H1 (cell line): ENCODE results near the gene SND1. TPM values are rescaled to one million over a fixed set of nuclear protein-coding genes. Genes with fewer than 3 reads are reported as not detected.

ENCODE experiments used
- CTCF ChIA-PET: fragments of 300-600 bp; sonication (Branson Sonifier 250); formaldehyde crosslinking; loops from one replicate; lab custom pipeline; 2021; ENCODE audit not compliant: partially characterized antibody; lab: Charles Lee
- POLR2A ChIA-PET: fragments of 300-600 bp; sonication (Branson Sonifier 250); formaldehyde crosslinking; loops from one replicate; lab custom pipeline; 2021; ENCODE audit warnings: inconsistent platforms; ENCODE audit not compliant: partially characterized antibody; lab: Charles Lee
- DNase-seq, 2 experiments: peaks; one replicate each; pipeline versions ENCODE4 v3.0.0 to v3.0.0-alpha.2; 2010 to 2022; ENCODE audit warnings: low spot score in 2 of 2, low read depth in 1 of 2, mixed read lengths in 1 of 2
- FAIRE-seq: peaks from 2 replicates; lab custom pipeline; 2011; peaks lifted over from hg19 to GRCh38; lab: Jason Lieb, UNC
- H2AFZ ChIP-seq: 2 replicates; pipeline ENCODE4 v1.8.1; 2012; ENCODE audit warnings: low read length, inconsistent platforms
- H2AK5ac ChIP-seq: 2 replicates; pipeline ENCODE4 v1.6.1; 2013; ENCODE audit warnings: low read depth, low read length
- H2BK120ac ChIP-seq: replicated peaks from 2 replicates; pipeline ENCODE3; 2013; ENCODE audit warnings: low read depth, low read length, inconsistent platforms
- H2BK12ac ChIP-seq: 2 replicates; pipeline ENCODE4 v1.6.1; 2013; ENCODE audit warnings: low read depth, low read length
- H2BK15ac ChIP-seq: 2 replicates; pipeline ENCODE4 v1.6.1; 2013; ENCODE audit warnings: low read length
- H2BK20ac ChIP-seq: 2 replicates; pipeline ENCODE4 v1.6.1; 2013; ENCODE audit warnings: low read length
- H2BK5ac ChIP-seq: 2 replicates; pipeline ENCODE4 v1.6.1; 2013; ENCODE audit warnings: low read depth, low read length
- H3K14ac ChIP-seq: 2 replicates; pipeline ENCODE4 v1.6.1; 2013; ENCODE audit warnings: inconsistent platforms; ENCODE audit not compliant: insufficient read length
- H3K18ac ChIP-seq: 2 replicates; pipeline ENCODE4 v1.6.1; 2013; ENCODE audit warnings: low read length; ENCODE audit errors: extremely low read depth
- H3K23ac ChIP-seq: 2 replicates; pipeline ENCODE4 v1.6.1; 2013; ENCODE audit warnings: inconsistent platforms; ENCODE audit not compliant: insufficient read length
- H3K23me2 ChIP-seq: 2 replicates; pipeline ENCODE4 v1.6.1; 2013; ENCODE audit warnings: low read depth, low read length
- H3K27ac ChIP-seq: 2 replicates; pipeline ENCODE4 v1.6.1; 2011; ENCODE audit warnings: low read depth, low read length, inconsistent platforms
- H3K27me3 ChIP-seq, 4 experiments: replicated peaks in 1 of 4; 1 replicate in 1 of 4; 2 replicates in 3 of 4; pipeline versions ENCODE4 v1.6.1 to v1.8.1; 2011 to 2013; ENCODE audit warnings: low read length in 3 of 4, mild to moderate bottlenecking in 3 of 4, inconsistent platforms in 2 of 4, mixed read lengths in 2 of 4, moderate library complexity in 1 of 4; ENCODE audit not compliant: control insufficient read depth in 3 of 4, insufficient read depth in 3 of 4; ENCODE audit errors: extremely low read depth in 1 of 4
- H3K36me3 ChIP-seq, 4 experiments: 2 replicates each; pipeline versions ENCODE4 v1.6.1 to v1.8.1; 2011 to 2013; ENCODE audit warnings: mild to moderate bottlenecking in 4 of 4, low read length in 3 of 4, moderate library complexity in 2 of 4, control low read depth in 1 of 4, inconsistent platforms in 1 of 4; ENCODE audit not compliant: insufficient read depth in 4 of 4, control insufficient read depth in 2 of 4
- H3K4ac ChIP-seq: replicated peaks from 2 replicates; pipeline ENCODE3; 2013; ENCODE audit warnings: low read length, low read depth, mixed read lengths, inconsistent platforms; ENCODE audit not compliant: insufficient read length
- H3K4me1 ChIP-seq, 4 experiments: replicated peaks in 1 of 4; 1 replicate in 1 of 4; 2 replicates in 3 of 4; pipeline versions ENCODE4 v1.6.1 to v1.8.1; 2011 to 2013; ENCODE audit warnings: low read length in 3 of 4, inconsistent platforms in 2 of 4, mixed read lengths in 1 of 4; ENCODE audit not compliant: insufficient read depth in 4 of 4, control insufficient read depth in 3 of 4
- H3K4me2 ChIP-seq, 2 experiments: 2 replicates each; pipeline versions ENCODE4 v1.6.1 to v1.8.1; 2011 to 2013; ENCODE audit warnings: low read depth in 2 of 2, low read length in 2 of 2, control low read depth in 1 of 2, inconsistent platforms in 1 of 2, mild to moderate bottlenecking in 1 of 2; ENCODE audit not compliant: insufficient read depth in 1 of 2
- H3K4me3 ChIP-seq, 4 experiments: fragments of 200-600, 300-600 bp in 1 of 4; sonication (generic), shearing (Covaris generic), sonication (Bioruptor Twin) in 1 of 4; 2 replicates each; pipeline versions ENCODE4 v1.5.1 to v1.8.1; 2011 to 2016; ENCODE audit warnings: low read length in 4 of 4, low read depth in 3 of 4, control low read depth in 2 of 4, inconsistent platforms in 2 of 4, mild to moderate bottlenecking in 2 of 4, mixed read lengths in 1 of 4, moderate library complexity in 1 of 4; ENCODE audit not compliant: insufficient read depth in 2 of 4; ENCODE audit errors: extremely low read depth in 1 of 4
- H3K56ac ChIP-seq: replicated peaks from 2 replicates; pipeline ENCODE3; 2013; ENCODE audit warnings: low read depth, mild to moderate bottlenecking, mixed read lengths, low read length, inconsistent platforms; ENCODE audit not compliant: insufficient read length
- H3K79me1 ChIP-seq: 2 replicates; pipeline ENCODE4 v1.6.1; 2013; ENCODE audit warnings: low read depth, low read length, control low read depth
- H3K79me2 ChIP-seq, 2 experiments: 2 replicates each; pipeline versions ENCODE4 v1.6.1 to v1.8.1; 2012 to 2013; ENCODE audit warnings: low read length in 2 of 2, mild to moderate bottlenecking in 2 of 2, inconsistent platforms in 1 of 2; ENCODE audit not compliant: insufficient read depth in 2 of 2, control insufficient read depth in 1 of 2
- H3K9ac ChIP-seq, 4 experiments: replicated peaks in 1 of 4; 1 replicate in 1 of 4; 2 replicates in 3 of 4; pipeline versions ENCODE4 v1.6.1 to v1.8.1; 2011 to 2013; ENCODE audit warnings: low read depth in 3 of 4, low read length in 3 of 4, control low read depth in 2 of 4, mild to moderate bottlenecking in 2 of 4, moderate library complexity in 2 of 4, inconsistent platforms in 1 of 4; ENCODE audit errors: extremely low read depth in 1 of 4
- H3K9me3 ChIP-seq, 2 experiments: 2 replicates each; pipeline versions ENCODE4 v1.6.1 to v1.8.1; 2012 to 2013; ENCODE audit warnings: mild to moderate bottlenecking in 2 of 2, moderate library complexity in 2 of 2, control low read depth in 1 of 2, inconsistent platforms in 1 of 2, low read depth in 1 of 2, low read length in 1 of 2, mixed read lengths in 1 of 2; ENCODE audit not compliant: insufficient read depth in 2 of 2
- H4K20me1 ChIP-seq, 2 experiments: replicated peaks in 1 of 2; 2 replicates each; pipeline versions ENCODE3 to v1.8.1; 2011 to 2013; ENCODE audit warnings: inconsistent platforms in 2 of 2, low read length in 2 of 2, mild to moderate bottlenecking in 1 of 2; ENCODE audit not compliant: insufficient read depth in 2 of 2, control insufficient read depth in 1 of 2
- H4K5ac ChIP-seq: 2 replicates; pipeline ENCODE4 v1.6.1; 2013; ENCODE audit warnings: low read length, low read depth, mixed read lengths, inconsistent platforms; ENCODE audit not compliant: insufficient read length
- H4K8ac ChIP-seq: 2 replicates; pipeline ENCODE4 v1.8.0; 2013; ENCODE audit warnings: mild to moderate bottlenecking, moderate library complexity, low read length, inconsistent platforms; ENCODE audit not compliant: insufficient read depth; ENCODE audit errors: extremely low read depth
- H4K91ac ChIP-seq: replicated peaks from 2 replicates; pipeline ENCODE3; 2013; ENCODE audit warnings: low read length, mixed read lengths, inconsistent platforms; ENCODE audit not compliant: insufficient read length
- CEBPB ChIP-seq: IDR thresholded peaks from 2 replicates; pipeline ENCODE4 v1.6.1; 2012; ENCODE audit warnings: low read depth, low read length
- EP300 ChIP-seq, 2 experiments: IDR thresholded peaks; 1 replicate in 1 of 2; 2 replicates in 1 of 2; pipeline ENCODE4 v1.6.1; 2011 to 2012; ENCODE audit warnings: low read depth in 2 of 2, low read length in 2 of 2, mild to moderate bottlenecking in 2 of 2, borderline replicate concordance in 1 of 2, inconsistent platforms in 1 of 2, moderate library complexity in 1 of 2
- KDM4A ChIP-seq: IDR thresholded peaks from one replicate; pipeline ENCODE4 v1.7.1; 2012; ENCODE audit warnings: low read depth, mild to moderate bottlenecking, moderate library complexity, low read length, inconsistent platforms; ENCODE audit not compliant: severe bottlenecking
- POLR2A ChIP-seq, 2 experiments: IDR thresholded peaks; 1 replicate in 1 of 2; 2 replicates in 1 of 2; pipeline ENCODE4 v1.6.1; 2011; ENCODE audit warnings: low read depth in 2 of 2, low read length in 2 of 2, mild to moderate bottlenecking in 2 of 2; ENCODE audit errors: control extremely low read depth in 1 of 2
- RNF2 ChIP-seq: fragments of 200-900, 300-1000 bp; sonication (generic); IDR thresholded peaks from 2 replicates; pipeline ENCODE4 v1.7.1; 2016; ENCODE audit warnings: borderline replicate concordance, low read depth, mild to moderate bottlenecking, antibody characterized with exemption, low read length; ENCODE audit not compliant: poor library complexity, severe bottlenecking; ENCODE audit errors: missing control alignments
- SAP30 ChIP-seq: fragments of 300-600 bp; sonication (generic); IDR thresholded peaks from 2 replicates; pipeline ENCODE4 v1.7.1; 2012; ENCODE audit warnings: low read length, moderate library complexity, mild to moderate bottlenecking, inconsistent platforms; ENCODE audit not compliant: insufficient read depth, insufficient replicate concordance
- SP4 ChIP-seq: IDR thresholded peaks from 2 replicates; pipeline ENCODE4 v1.6.1; 2012; ENCODE audit warnings: low read length, inconsistent platforms
- TAF7 ChIP-seq: optimal IDR thresholded peaks from 2 replicates; pipeline ENCODE3; 2011; ENCODE audit warnings: low read depth, mild to moderate bottlenecking, inconsistent platforms, low read length, moderate library complexity, borderline replicate concordance
- TEAD4 ChIP-seq: IDR thresholded peaks from 2 replicates; pipeline ENCODE4 v1.6.1; 2012; ENCODE audit warnings: low read depth, low read length, inconsistent platforms, mixed read lengths
- WGBS, 2 experiments: shearing (Covaris generic) in 1 of 2; methylation state at CpG; one replicate each; pipeline versions ENCODE4 v1.1.6 to v1.1.7; 2013 to 2015; ENCODE audit warnings: low lambda C conversion rate in 2 of 2, mixed read lengths in 2 of 2, inconsistent platforms in 1 of 2, low coverage in 1 of 2, missing lambda C conversion rate in 1 of 2; ENCODE audit not compliant: insufficient replicate concordance in 2 of 2, insufficient coverage in 1 of 2, insufficient read length in 1 of 2; ENCODE audit errors: extremely low coverage in 1 of 2, missing lambda C conversion rate in 1 of 2; 5-methylcytosine and 5-hydroxymethylcytosine counted together
- polyA plus RNA-seq, 7 experiments: library from polyadenylated mRNA; depleted of rRNA in 3 of 7; stranded (reverse) in 5 of 7; unstranded in 2 of 7; fragments of >200 nt in 5 of 7; fragments of 200-250 nt in 2 of 7; gene quantifications; 1 replicate in 5 of 7; 2 replicates in 1 of 7; 4 replicates in 1 of 7; pipeline versions ENCODE4 v1.2.1 to v1.2.3, GENCODE V29; 2011 to 2013; ENCODE audit warnings: missing spikeins in 2 of 7, mixed read lengths in 2 of 7
- total RNA-seq: library from RNA; stranded (reverse); fragmentation: NEBNext Ultra II Directional; extraction: Animal tissue kit (Norgen Biotek cat#: 25700); gene quantifications from 2 replicates; pipeline ENCODE4 v1.2.1, GENCODE V29; 2021
- TF ChIP-seq, protein P1 (sequence below), 3 experiments: IDR thresholded peaks; 1 replicate in 2 of 3; 2 replicates in 1 of 3; pipeline versions ENCODE4 v1.5.1 to v1.6.1; 2011; ENCODE audit warnings: low read length in 3 of 3, mild to moderate bottlenecking in 3 of 3, inconsistent platforms in 2 of 3, low read depth in 1 of 3, moderate library complexity in 1 of 3; ENCODE audit not compliant: insufficient read depth in 1 of 3; ENCODE audit errors: control extremely low read depth in 1 of 3

The SND1 gene
- total and polyA plus RNA-seq, 2 of the 8 experiments (the other 6 are each of a cell fraction or from before 2014, with no cell fraction given), result 122 to 290 TPM

- H4K20me1 ChIP-seq, result peaks cover 16 to 22% of the 10 kb centered on the region in 2 experiments
- no peak overlapping the region for H3K18ac ChIP-seq
- H3K79me1 ChIP-seq, result peaks cover 2% of the 10 kb centered on the region; the same call in 1 of the 2 replicates
- H3K36me3 ChIP-seq, result peaks cover 0 to 4% (median 1%) of the 10 kb centered on the region in 4 experiments; a peak in 2 of 8 replicates
- H3K9me3 ChIP-seq, result no peaks in the 10 kb centered on the region
- peaks cover 0 to 10% (median 4%) of the 10 kb centered on the region in 4 experiments; a peak in 5 of 7 replicates for H3K27me3 ChIP-seq
- H4K91ac ChIP-seq, result no peak overlapping the region
- H2AK5ac ChIP-seq, result no peak overlapping the region
- no peak overlapping the region for H2AFZ ChIP-seq
- DNase-seq (no peak), FAIRE-seq (no peak)
- peaks cover 12% of the 10 kb centered on the region for H3K23me2 ChIP-seq
- H4K5ac ChIP-seq, result no peak overlapping the region
- H2BK120ac ChIP-seq, result no peak overlapping the region
- no peak overlapping the region for H4K8ac ChIP-seq
- peaks cover 6 to 20% (median 11%) of the 10 kb centered on the region in 4 experiments for H3K4me1 ChIP-seq
- H2BK15ac ChIP-seq, result no peak overlapping the region
- H2BK20ac ChIP-seq, result no peak overlapping the region
- no peak overlapping the region for H3K14ac ChIP-seq
- POLR2A ChIA-PET, result interaction anchor here (1.5 kb wide), 1 partner anchor 8 kb away, joined by 5 read pairs; no protein-coding TSS in a partner anchor
- peak overlapping the region; percentile 44 to 47; a peak in 2 of 4 replicates for H3K4me2 ChIP-seq
- no peak overlapping the region for H3K4ac ChIP-seq
- H3K9ac ChIP-seq, result no peak overlapping the region
- CTCF ChIA-PET, result interaction anchor here (0.7 to 3.8 kb wide), 8 partner anchors 10 to 412 kb away, joined by 3 to 23 read pairs (median 4); no protein-coding TSS in a partner anchor
- H2BK12ac ChIP-seq, result no peak overlapping the region
- peak overlapping the region in 1 of 4 experiments; percentile 35; a peak in 1 of 8 replicates for H3K4me3 ChIP-seq
- no peak overlapping the region for H3K23ac ChIP-seq
- H3K79me2 ChIP-seq, result peaks cover 0 to 31% of the 10 kb centered on the region in 2 experiments; a peak in 2 of 4 replicates
- no peak overlapping the region for H3K27ac ChIP-seq
- H3K56ac ChIP-seq, result no peak overlapping the region
- 57% methylated on average over 4 of the region's 4 CpGs; no CpG with 5 or more reads in 1 of the 2 experiments for WGBS, 2 experiments
- H2BK5ac ChIP-seq, result no peak overlapping the region
- TF ChIP-seq RNF2 (no peak), SAP30 (no peak), TEAD4 (no peak), POLR2A (IDR thresholded peaks at IDR 0.05; ENCODE audit: control extremely low read depth in 1 of 2, low read depth in 2 of 2, low read length in 2 of 2) (no peak), EP300 (IDR thresholded peaks at IDR 0.05; ENCODE audit: borderline replicate concordance in 1 of 2, low read depth in 2 of 2, low read length in 2 of 2) (no peak), SP4 (no peak), CEBPB (no peak), TAF7 (no peak), KDM4A (no peak)
- TF ChIP-seq, protein P1, sequence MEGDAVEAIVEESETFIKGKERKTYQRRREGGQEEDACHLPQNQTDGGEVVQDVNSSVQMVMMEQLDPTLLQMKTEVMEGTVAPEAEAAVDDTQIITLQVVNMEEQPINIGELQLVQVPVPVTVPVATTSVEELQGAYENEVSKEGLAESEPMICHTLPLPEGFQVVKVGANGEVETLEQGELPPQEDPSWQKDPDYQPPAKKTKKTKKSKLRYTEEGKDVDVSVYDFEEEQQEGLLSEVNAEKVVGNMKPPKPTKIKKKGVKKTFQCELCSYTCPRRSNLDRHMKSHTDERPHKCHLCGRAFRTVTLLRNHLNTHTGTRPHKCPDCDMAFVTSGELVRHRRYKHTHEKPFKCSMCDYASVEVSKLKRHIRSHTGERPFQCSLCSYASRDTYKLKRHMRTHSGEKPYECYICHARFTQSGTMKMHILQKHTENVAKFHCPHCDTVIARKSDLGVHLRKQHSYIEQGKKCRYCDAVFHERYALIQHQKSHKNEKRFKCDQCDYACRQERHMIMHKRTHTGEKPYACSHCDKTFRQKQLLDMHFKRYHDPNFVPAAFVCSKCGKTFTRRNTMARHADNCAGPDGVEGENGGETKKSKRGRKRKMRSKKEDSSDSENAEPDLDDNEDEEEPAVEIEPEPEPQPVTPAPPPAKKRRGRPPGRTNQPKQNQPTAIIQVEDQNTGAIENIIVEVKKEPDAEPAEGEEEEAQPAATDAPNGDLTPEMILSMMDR (IDR thresholded peaks at IDR 0.05; ENCODE audit: control extremely low read depth in 1 of 3, insufficient read depth in 1 of 3, low read depth in 1 of 3, low read length in 3 of 3), result no peak
Observed at GRCh38 chr7:128027485-128027980, 375.5 kb downstream of the SND1 start.
